Testis (tissue), 2 donors: ENCODE data around the gene EHD4.

Experiments
- POLR2A ChIP-seq: fragments of 450-650 bp; IDR thresholded peaks from one replicate; pipeline ENCODE4 v1.6.1; 2017; ENCODE audit warnings: antibody characterized with exemption, mild to moderate bottlenecking, moderate library complexity
- TF ChIP-seq, protein P1 (sequence below), 3 experiments: fragments of 450-650 bp in 2 of 3; fragments of 200-600 bp in 1 of 3; sonication (generic) in 1 of 3; IDR thresholded peaks; one replicate each; pipeline ENCODE4 v1.5.1; 2016 to 2019; ENCODE audit warnings: antibody characterized with exemption in 3 of 3, mild to moderate bottlenecking in 2 of 3, moderate library complexity in 1 of 3

GRCh38 chr15:41868321-41868720 is 104.0 kb downstream of the EHD4 start:
- TF ChIP-seq, protein P1, sequence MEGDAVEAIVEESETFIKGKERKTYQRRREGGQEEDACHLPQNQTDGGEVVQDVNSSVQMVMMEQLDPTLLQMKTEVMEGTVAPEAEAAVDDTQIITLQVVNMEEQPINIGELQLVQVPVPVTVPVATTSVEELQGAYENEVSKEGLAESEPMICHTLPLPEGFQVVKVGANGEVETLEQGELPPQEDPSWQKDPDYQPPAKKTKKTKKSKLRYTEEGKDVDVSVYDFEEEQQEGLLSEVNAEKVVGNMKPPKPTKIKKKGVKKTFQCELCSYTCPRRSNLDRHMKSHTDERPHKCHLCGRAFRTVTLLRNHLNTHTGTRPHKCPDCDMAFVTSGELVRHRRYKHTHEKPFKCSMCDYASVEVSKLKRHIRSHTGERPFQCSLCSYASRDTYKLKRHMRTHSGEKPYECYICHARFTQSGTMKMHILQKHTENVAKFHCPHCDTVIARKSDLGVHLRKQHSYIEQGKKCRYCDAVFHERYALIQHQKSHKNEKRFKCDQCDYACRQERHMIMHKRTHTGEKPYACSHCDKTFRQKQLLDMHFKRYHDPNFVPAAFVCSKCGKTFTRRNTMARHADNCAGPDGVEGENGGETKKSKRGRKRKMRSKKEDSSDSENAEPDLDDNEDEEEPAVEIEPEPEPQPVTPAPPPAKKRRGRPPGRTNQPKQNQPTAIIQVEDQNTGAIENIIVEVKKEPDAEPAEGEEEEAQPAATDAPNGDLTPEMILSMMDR (IDR thresholded peaks at IDR 0.05), result no peak
- no peak for TF ChIP-seq POLR2A
